SK-N-SH (cell line): ENCODE results near the gene MRPS2. TPM values are rescaled to one million over a fixed set of nuclear protein-coding genes. Genes with fewer than 3 reads are reported as not detected.

Experiments used
- CTCF ChIA-PET: fragments of 300-600, 350-600 bp; formaldehyde crosslinking; extraction: SDS; loops from one replicate; lab custom pipeline; 2021; lab: Yijun Ruan, JAX
- POLR2A ChIA-PET: fragments of 350-600 bp; sonication (Branson Sonifier 250); formaldehyde crosslinking; extraction: SDS; loops from one replicate; lab custom pipeline; 2020; ENCODE audit warnings: antibody characterized with exemption, inconsistent platforms; lab: Yijun Ruan, JAX
- DNase-seq: peaks from one replicate; pipeline ENCODE4 v3.0.0; 2012
- H2AFZ ChIP-seq: fragments of 200-600 bp; sonication (generic); 2 replicates; pipeline ENCODE4 v1.8.1; 2016; ENCODE audit warnings: antibody characterized with exemption, mild to moderate bottlenecking, low read depth
- H3F3A ChIP-seq: fragments of 200-600 bp; sonication (generic); replicated peaks from 2 replicates; pipeline ENCODE3; 2016; ENCODE audit warnings: antibody characterized with exemption, mild to moderate bottlenecking; ENCODE audit not compliant: insufficient read depth
- H3K27ac ChIP-seq, 2 experiments: fragments of 200-500 bp in 1 of 2; fragments of 200-600 bp in 1 of 2; sonication (Bioruptor generic) in 1 of 2; sonication (generic), shearing (Covaris generic) in 1 of 2; 2 replicates each; pipeline versions ENCODE4 v1.5.1 to v1.6.1; 2014 to 2016; ENCODE audit warnings: low read depth in 2 of 2, inconsistent platforms in 1 of 2, low read length in 1 of 2, mild to moderate bottlenecking in 1 of 2, mixed read lengths in 1 of 2
- H3K27me3 ChIP-seq: fragments of 200-600 bp; sonication (generic), shearing (Covaris generic); 2 replicates; pipeline ENCODE4 v1.6.1; 2016; ENCODE audit warnings: mixed run types; ENCODE audit not compliant: insufficient read depth
- H3K36me3 ChIP-seq, 2 experiments: fragments of 200-500 bp in 1 of 2; fragments of 200-600 bp in 1 of 2; sonication (Bioruptor generic) in 1 of 2; sonication (generic) in 1 of 2; replicated peaks in 1 of 2; 2 replicates each; pipeline versions ENCODE3 to v1.5.1; 2014 to 2016; ENCODE audit warnings: low read length in 1 of 2, mild to moderate bottlenecking in 1 of 2; ENCODE audit not compliant: insufficient read depth in 2 of 2, control insufficient read depth in 1 of 2
- H3K4me1 ChIP-seq, 2 experiments: fragments of 200-500 bp in 1 of 2; fragments of 200-600 bp in 1 of 2; sonication (Bioruptor generic) in 1 of 2; sonication (generic), shearing (Covaris generic) in 1 of 2; 2 replicates each; pipeline versions ENCODE4 v1.5.1 to v1.6.1; 2014 to 2016; ENCODE audit warnings: low read depth in 1 of 2, low read length in 1 of 2, mixed run types in 1 of 2; ENCODE audit not compliant: insufficient read depth in 2 of 2, control insufficient read depth in 1 of 2
- H3K4me2 ChIP-seq: fragments of 200-600 bp; sonication (generic), shearing (Covaris generic); 2 replicates; pipeline ENCODE4 v1.6.1; 2017; ENCODE audit warnings: mixed run types
- H3K4me3 ChIP-seq, 2 experiments: fragments of 200-500 bp in 1 of 2; fragments of 200-600 bp in 1 of 2; sonication (Bioruptor generic) in 1 of 2; sonication (generic), shearing (Covaris generic) in 1 of 2; 2 replicates each; pipeline versions ENCODE4 v1.5.1 to v1.8.1; 2014 to 2016; ENCODE audit warnings: low read depth in 2 of 2, inconsistent platforms in 1 of 2, low read length in 1 of 2, mild to moderate bottlenecking in 1 of 2, mixed read lengths in 1 of 2, moderate library complexity in 1 of 2
- H3K79me2 ChIP-seq: fragments of 200-600 bp; sonication (generic); 2 replicates; pipeline ENCODE4 v1.8.1; 2017; ENCODE audit warnings: mild to moderate bottlenecking; ENCODE audit not compliant: insufficient read depth
- H3K9ac ChIP-seq: fragments of 200-600 bp; sonication (generic); 2 replicates; pipeline ENCODE4 v1.6.1; 2017; ENCODE audit warnings: mixed run types
- H3K9me2 ChIP-seq: fragments of 200-600 bp; sonication (generic); 2 replicates; pipeline ENCODE4 v1.6.1; 2017; ENCODE audit warnings: mixed run types
- H3K9me3 ChIP-seq: fragments of 200-600 bp; sonication (generic); 2 replicates; pipeline ENCODE4 v1.6.1; 2017; ENCODE audit warnings: mixed run types, mild to moderate bottlenecking, moderate library complexity
- H4K20me1 ChIP-seq: fragments of 200-600 bp; sonication (generic); 2 replicates; pipeline ENCODE4 v1.6.1; 2017; ENCODE audit warnings: mild to moderate bottlenecking, mixed run types; ENCODE audit not compliant: insufficient read depth
- EZH2phosphoT487 ChIP-seq: fragments of 200-600 bp; sonication (generic); IDR thresholded peaks from 2 replicates; pipeline ENCODE4 v1.6.1; 2017; ENCODE audit warnings: low read depth, mixed run types, mild to moderate bottlenecking, antibody characterized with exemption, moderate library complexity, borderline replicate concordance
- FOXJ3 ChIP-seq: sonication (generic); formaldehyde crosslinking; IDR thresholded peaks from 2 replicates; pipeline ENCODE4 v1.5.1; 2020; ENCODE audit warnings: mild to moderate bottlenecking, missing genetic modification reagents
- GABPA ChIP-seq: IDR thresholded peaks from 2 replicates; pipeline ENCODE4 v1.4.0; 2012; ENCODE audit warnings: low read depth, mild to moderate bottlenecking
- JUND ChIP-seq: IDR thresholded peaks from 2 replicates; pipeline ENCODE4 v1.4.0; 2012
- MAX ChIP-seq: IDR thresholded peaks from 2 replicates; pipeline ENCODE4 v1.4.0; 2012; ENCODE audit warnings: low read depth
- MEF2A ChIP-seq: IDR thresholded peaks from 2 replicates; pipeline ENCODE4 v1.4.0; 2012; ENCODE audit warnings: low read depth, borderline replicate concordance
- NRF1 ChIP-seq: IDR thresholded peaks from 2 replicates; pipeline ENCODE4 v1.6.1; 2012; ENCODE audit warnings: low read depth, mild to moderate bottlenecking, low read length
- RCOR1 ChIP-seq: fragments of 150-350 bp; IDR thresholded peaks from 2 replicates; pipeline ENCODE4 v1.6.1; 2017; ENCODE audit warnings: antibody characterized with exemption, low read length
- RFX5 ChIP-seq: IDR thresholded peaks from 2 replicates; pipeline ENCODE4 v1.6.1; 2012; ENCODE audit warnings: mild to moderate bottlenecking, improper control_type of control experiment, low read length
- RXRA ChIP-seq: IDR thresholded peaks from 2 replicates; pipeline ENCODE4 v1.4.0; 2012; ENCODE audit warnings: low read depth, mild to moderate bottlenecking, borderline replicate concordance
- SIN3A ChIP-seq: IDR thresholded peaks from 2 replicates; pipeline ENCODE4 v1.6.1; 2012; ENCODE audit warnings: low read depth, mild to moderate bottlenecking, low read length, moderate library complexity, borderline replicate concordance
- TAF1 ChIP-seq: IDR thresholded peaks from 2 replicates; pipeline ENCODE4 v1.6.1; 2012; ENCODE audit warnings: low read depth, mild to moderate bottlenecking, low read length, moderate library complexity, borderline replicate concordance
- TCF12 ChIP-seq: IDR thresholded peaks from 2 replicates; pipeline ENCODE4 v1.4.0; 2012
- USF2 ChIP-seq: fragments of 150-350 bp; IDR thresholded peaks from 2 replicates; pipeline ENCODE4 v1.6.1; 2017; ENCODE audit warnings: antibody characterized with exemption, low read length, low read depth, borderline replicate concordance
- WGBS: methylation state at CpG from one replicate; pipeline ENCODE4 v1.1.6; 2017; ENCODE audit warnings: low lambda C conversion rate; 5-methylcytosine and 5-hydroxymethylcytosine counted together
- polyA plus RNA-seq, 3 experiments: library from polyadenylated mRNA; depleted of rRNA; stranded (reverse); fragments of >200 nt; gene quantifications; 2 replicates each; pipeline ENCODE4 v1.2.3, GENCODE V29; 2012
- TF ChIP-seq, protein P1 (sequence below): fragments of 150-350 bp; IDR thresholded peaks from 2 replicates; pipeline ENCODE4 v1.6.1; 2016; ENCODE audit warnings: mild to moderate bottlenecking, low read depth, low read length
- TF ChIP-seq, protein P2 (sequence below): IDR thresholded peaks from 2 replicates; pipeline ENCODE4; 2012

The MRPS2 gene
- polyA plus RNA-seq, 1 of the 3 experiments (the other 2 are of a cell fraction) = 113 TPM

GRCh38 chr9:135464181-135464580, 36.3 kb upstream of the MRPS2 start:
- Histone ChIP-seq H3F3A (peaks cover 7% of the 10 kb centered on the region), H3K4me2 (no peak overlapping the region), H4K20me1 (no peaks in the 10 kb centered on the region), H2AFZ (no peak overlapping the region), H3K9me2 (no peaks in the 10 kb centered on the region), H3K9ac (no peak overlapping the region), H3K4me3 (no peak overlapping the region), H3K36me3 (no peaks in the 10 kb centered on the region), H3K79me2 (no peaks in the 10 kb centered on the region), H3K27ac (no peak overlapping the region), H3K9me3 (no peaks in the 10 kb centered on the region), H3K4me1 (peaks cover 5 to 8% of the 10 kb centered on the region in 2 experiments; a peak in 2 of 4 replicates), H3K27me3 (no peaks in the 10 kb centered on the region)
- ChIA-PET POLR2A (no interaction called here), CTCF (no interaction called here)
- TF ChIP-seq NRF1 (no peak), MEF2A (no peak), USF2 (no peak), GABPA (no peak), RFX5 (no peak), RXRA (no peak), RCOR1 (no peak), TAF1 (no peak), FOXJ3 (CRISPR knock-in tag) (no peak), MAX (no peak), JUND (no peak), EZH2phosphoT487 (no peak), SIN3A (no peak), TCF12 (no peak)
- TF ChIP-seq, protein P1, sequence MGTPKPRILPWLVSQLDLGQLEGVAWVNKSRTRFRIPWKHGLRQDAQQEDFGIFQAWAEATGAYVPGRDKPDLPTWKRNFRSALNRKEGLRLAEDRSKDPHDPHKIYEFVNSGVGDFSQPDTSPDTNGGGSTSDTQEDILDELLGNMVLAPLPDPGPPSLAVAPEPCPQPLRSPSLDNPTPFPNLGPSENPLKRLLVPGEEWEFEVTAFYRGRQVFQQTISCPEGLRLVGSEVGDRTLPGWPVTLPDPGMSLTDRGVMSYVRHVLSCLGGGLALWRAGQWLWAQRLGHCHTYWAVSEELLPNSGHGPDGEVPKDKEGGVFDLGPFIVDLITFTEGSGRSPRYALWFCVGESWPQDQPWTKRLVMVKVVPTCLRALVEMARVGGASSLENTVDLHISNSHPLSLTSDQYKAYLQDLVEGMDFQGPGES = no peak
- TF ChIP-seq, protein P2, sequence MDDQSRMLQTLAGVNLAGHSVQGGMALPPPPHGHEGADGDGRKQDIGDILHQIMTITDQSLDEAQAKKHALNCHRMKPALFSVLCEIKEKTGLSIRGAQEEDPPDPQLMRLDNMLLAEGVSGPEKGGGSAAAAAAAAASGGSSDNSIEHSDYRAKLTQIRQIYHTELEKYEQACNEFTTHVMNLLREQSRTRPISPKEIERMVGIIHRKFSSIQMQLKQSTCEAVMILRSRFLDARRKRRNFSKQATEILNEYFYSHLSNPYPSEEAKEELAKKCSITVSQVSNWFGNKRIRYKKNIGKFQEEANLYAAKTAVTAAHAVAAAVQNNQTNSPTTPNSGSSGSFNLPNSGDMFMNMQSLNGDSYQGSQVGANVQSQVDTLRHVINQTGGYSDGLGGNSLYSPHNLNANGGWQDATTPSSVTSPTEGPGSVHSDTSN = no peak
- DNase-seq = no peak
- 87% methylated on average over 7 of the region's 7 CpGs for WGBS
